ENCODE data around the gene RGP1. TPM values are rescaled to one million over a fixed set of nuclear protein-coding genes. Genes with fewer than 3 reads are reported as not detected.

RGP1 gene
- polyA plus RNA-seq, 1 donor (not counting 4 experiments of a cell fraction or from before 2014, with no cell fraction given): 18.3 TPM

GRCh38 chr9:35795695-35796094 lies 46.6 kb downstream of the RGP1 start:
- peaks cover 22% of the 10 kb centered on the region for H3K4me1 ChIP-seq (ENCODE audit: control insufficient read depth, extremely low read depth, insufficient read depth, low read length)
- DNase-seq (ENCODE audit: low read depth, low spot score): no peak
- H3K9ac ChIP-seq (ENCODE audit: control insufficient read depth, extremely low read depth, insufficient read depth, low read length): no peak overlapping the region
- H3K9me3 ChIP-seq (ENCODE audit: control insufficient read depth, low read depth, low read length): no peaks in the 10 kb centered on the region
- H3K36me3 ChIP-seq (ENCODE audit: control insufficient read depth in 2 of 2, extremely low read depth in 1 of 2, insufficient read depth in 2 of 2, low read length in 2 of 2): no peaks in the 10 kb centered on the region
- H3K4me2 ChIP-seq (ENCODE audit: control insufficient read depth, extremely low read depth, insufficient read depth, low read depth, low read length): no peak overlapping the region
- no peaks in the 10 kb centered on the region for H3K79me2 ChIP-seq (ENCODE audit: control insufficient read depth, insufficient read depth, low read length)
- no peak overlapping the region for H3K4me3 ChIP-seq (ENCODE audit: control insufficient read depth in 2 of 3, extremely low read depth in 1 of 3, insufficient read depth in 2 of 3, low read depth in 1 of 3, low read length in 3 of 3)
- no peaks in the 10 kb centered on the region for H4K20me1 ChIP-seq (ENCODE audit: control insufficient read depth, extremely low read depth, insufficient read depth, low read length)
- H3K27ac ChIP-seq (ENCODE audit: control insufficient read depth, insufficient read depth, low read length): no peak overlapping the region
- no peaks in the 10 kb centered on the region for H3K9me1 ChIP-seq (ENCODE audit: control insufficient read depth, extremely low read depth, insufficient read depth, low read length)
- no peak for TF ChIP-seq CTCF (optimal IDR thresholded peaks at IDR 0.05 in 1 of 3, IDR thresholded peaks at IDR 0.05 in 1 of 3, conservative IDR thresholded peaks at IDR 0.05 in 1 of 3; ENCODE audit: extremely low read depth in 1 of 3, insufficient read depth in 2 of 3, low read length in 3 of 3)
- H2AFZ ChIP-seq (ENCODE audit: control insufficient read depth, low read length): no peak overlapping the region
- peak; percentile 75 for FAIRE-seq
- dilution Hi-C loops (cut with MboI; ENCODE audit: extremely low pct_ligation_motif_present, low sequenced_read_pairs): no loop called here
- H3K27me3 ChIP-seq (ENCODE audit: control insufficient read depth, extremely low read depth, insufficient read depth, low read length): no peaks in the 10 kb centered on the region

GRCh38 chr9:35797311-35798109 lies 48.4 kb downstream of the RGP1 start:
- Histone ChIP-seq H3K9me1 (ENCODE audit: control insufficient read depth, extremely low read depth, insufficient read depth, low read length) (no peaks in the 10 kb centered on the region), H3K4me1 (ENCODE audit: control insufficient read depth, extremely low read depth, insufficient read depth, low read length) (peaks cover 22% of the 10 kb centered on the region), H3K79me2 (ENCODE audit: control insufficient read depth, insufficient read depth, low read length) (no peaks in the 10 kb centered on the region), H3K9me3 (ENCODE audit: control insufficient read depth, low read depth, low read length) (no peaks in the 10 kb centered on the region), H3K9ac (ENCODE audit: control insufficient read depth, extremely low read depth, insufficient read depth, low read length) (no peak overlapping the region), H3K4me3 (ENCODE audit: control insufficient read depth in 2 of 3, extremely low read depth in 1 of 3, insufficient read depth in 2 of 3, low read depth in 1 of 3, low read length in 3 of 3) (no peak overlapping the region), H2AFZ (ENCODE audit: control insufficient read depth, low read length) (no peak overlapping the region), H4K20me1 (ENCODE audit: control insufficient read depth, extremely low read depth, insufficient read depth, low read length) (no peaks in the 10 kb centered on the region), H3K27me3 (ENCODE audit: control insufficient read depth, extremely low read depth, insufficient read depth, low read length) (no peaks in the 10 kb centered on the region), H3K27ac (ENCODE audit: control insufficient read depth, insufficient read depth, low read length) (peak overlapping the region; percentile 24), H3K36me3 (ENCODE audit: control insufficient read depth in 2 of 2, extremely low read depth in 1 of 2, insufficient read depth in 2 of 2, low read length in 2 of 2) (peaks cover 0 to 2% of the 10 kb centered on the region in 2 experiments), H3K4me2 (ENCODE audit: control insufficient read depth, extremely low read depth, insufficient read depth, low read depth, low read length) (no peak overlapping the region)
- TF ChIP-seq CTCF (optimal IDR thresholded peaks at IDR 0.05 in 1 of 3, IDR thresholded peaks at IDR 0.05 in 1 of 3, conservative IDR thresholded peaks at IDR 0.05 in 1 of 3; ENCODE audit: extremely low read depth in 1 of 3, insufficient read depth in 2 of 3, low read length in 3 of 3): no peak
- no peak for TF ChIP-seq EZH2 (IDR thresholded peaks at IDR 0.05; ENCODE audit: low read length)
- dilution Hi-C loops (cut with MboI; ENCODE audit: extremely low pct_ligation_motif_present, low sequenced_read_pairs): no loop called here
- no peak for DNase-seq (ENCODE audit: low read depth, low spot score)
- no peak for FAIRE-seq

Measured in keratinocyte (primary cell).